ENCODE data around the gene KCNQ1. TPM values are rescaled to one million over a fixed set of nuclear protein-coding genes. Genes with fewer than 3 reads are reported as not detected.

Gene KCNQ1
- total and polyA plus RNA-seq, 2 donors (not counting 3 experiments of a cell fraction or from before 2014, with no cell fraction given): 0.07 to 0.09 TPM

- dilution Hi-C loops (cut with MboI; ENCODE audit: extremely low pct_ligation_motif_present, low sequenced_read_pairs): no loop called here
- no peaks in the 10 kb centered on the region for H3K36me3 ChIP-seq (ENCODE audit: control insufficient read depth in 2 of 2, extremely low read depth in 1 of 2, insufficient read depth in 2 of 2, low read length in 2 of 2)
- no peaks in the 10 kb centered on the region for H3K27me3 ChIP-seq (ENCODE audit: control insufficient read depth in 2 of 2, insufficient read depth in 2 of 2, low read length in 2 of 2)
- H3K9me3 ChIP-seq (replicated peaks; ENCODE audit: control insufficient read depth, insufficient read depth, low read length): no peaks in the 10 kb centered on the region
- BruUV-seq (replicated peaks): no TSS peak
- CTCF ChIA-PET: no interaction called here
- intact Hi-C loops (cut with micrococcal nuclease): no loop called here
- no peaks in the 10 kb centered on the region for H3K4me1 ChIP-seq (ENCODE audit: control insufficient read depth, extremely low read depth, insufficient read depth, low read length)
- DNase-seq (ENCODE audit: low read depth, low spot score): no peak
- no peak for FAIRE-seq
- no peaks in the 10 kb centered on the region for H3K79me2 ChIP-seq (ENCODE audit: control insufficient read depth, insufficient read depth, low read length)
- POLR2A ChIA-PET: no interaction called here
- H3K27ac ChIP-seq (ENCODE audit: insufficient read depth, low read depth, low read length): no peak overlapping the region
- no peak overlapping the region for H3K9ac ChIP-seq (replicated peaks; ENCODE audit: extremely low read depth, insufficient read depth, low read length)
- H3K4me2 ChIP-seq (ENCODE audit: insufficient read depth, low read length): no peak overlapping the region
- H3K9me1 ChIP-seq (replicated peaks; ENCODE audit: control insufficient read depth, extremely low read depth, insufficient read depth, low read length): no peaks in the 10 kb centered on the region
- H4K20me1 ChIP-seq (replicated peaks; ENCODE audit: control insufficient read depth, extremely low read depth, insufficient read depth, low read length): no peaks in the 10 kb centered on the region
- TF ChIP-seq POLR2A (IDR thresholded peaks at IDR 0.05; ENCODE audit: low read depth, low read length): no peak
- TF ChIP-seq FOS (IDR thresholded peaks at IDR 0.05; ENCODE audit: borderline replicate concordance, insufficient read depth, low read length): no peak
- no peak for TF ChIP-seq EZH2 (IDR thresholded peaks at IDR 0.05; ENCODE audit: borderline replicate concordance, low read depth, low read length, severe bottlenecking)
- no peak for TF ChIP-seq MYC (IDR thresholded peaks at IDR 0.05; ENCODE audit: low read depth, low read length)
- TF ChIP-seq JUN (IDR thresholded peaks at IDR 0.05; ENCODE audit: borderline replicate concordance, insufficient read depth, insufficient read length, low read depth): no peak
- TF ChIP-seq MAX (IDR thresholded peaks at IDR 0.05; ENCODE audit: insufficient read depth, insufficient read length): no peak
- TF ChIP-seq GATA2 (IDR thresholded peaks at IDR 0.05; ENCODE audit: insufficient read depth, insufficient read length, low read depth, low read length): no peak
- no peak for TF ChIP-seq POLR2AphosphoS5 (IDR thresholded peaks at IDR 0.05; ENCODE audit: insufficient read depth, low read depth, low read length)
- TF ChIP-seq CTCF (IDR thresholded peaks at IDR 0.05; ENCODE audit: extremely low read depth in 1 of 2, insufficient read depth in 1 of 2, low read depth in 1 of 2, low read length in 2 of 2): no peak
- H2AFZ ChIP-seq (ENCODE audit: low read depth, low read length): no peak overlapping the region
- no peak overlapping the region for H3K4me3 ChIP-seq (replicated peaks in 1 of 3; ENCODE audit: insufficient read depth in 1 of 3, low read depth in 1 of 3, low read length in 3 of 3)
These were observed 105.8 kb downstream of the KCNQ1 start for GRCh38 chr11:2550606-2550970.
